ENCODE measurements around the gene WDR38. TPM values are rescaled to one million over a fixed set of nuclear protein-coding genes. Genes with fewer than 3 reads are reported as not detected.

WDR38 gene
- total RNA-seq, 1 experiment from 2014 or later: not detected

DNA sequence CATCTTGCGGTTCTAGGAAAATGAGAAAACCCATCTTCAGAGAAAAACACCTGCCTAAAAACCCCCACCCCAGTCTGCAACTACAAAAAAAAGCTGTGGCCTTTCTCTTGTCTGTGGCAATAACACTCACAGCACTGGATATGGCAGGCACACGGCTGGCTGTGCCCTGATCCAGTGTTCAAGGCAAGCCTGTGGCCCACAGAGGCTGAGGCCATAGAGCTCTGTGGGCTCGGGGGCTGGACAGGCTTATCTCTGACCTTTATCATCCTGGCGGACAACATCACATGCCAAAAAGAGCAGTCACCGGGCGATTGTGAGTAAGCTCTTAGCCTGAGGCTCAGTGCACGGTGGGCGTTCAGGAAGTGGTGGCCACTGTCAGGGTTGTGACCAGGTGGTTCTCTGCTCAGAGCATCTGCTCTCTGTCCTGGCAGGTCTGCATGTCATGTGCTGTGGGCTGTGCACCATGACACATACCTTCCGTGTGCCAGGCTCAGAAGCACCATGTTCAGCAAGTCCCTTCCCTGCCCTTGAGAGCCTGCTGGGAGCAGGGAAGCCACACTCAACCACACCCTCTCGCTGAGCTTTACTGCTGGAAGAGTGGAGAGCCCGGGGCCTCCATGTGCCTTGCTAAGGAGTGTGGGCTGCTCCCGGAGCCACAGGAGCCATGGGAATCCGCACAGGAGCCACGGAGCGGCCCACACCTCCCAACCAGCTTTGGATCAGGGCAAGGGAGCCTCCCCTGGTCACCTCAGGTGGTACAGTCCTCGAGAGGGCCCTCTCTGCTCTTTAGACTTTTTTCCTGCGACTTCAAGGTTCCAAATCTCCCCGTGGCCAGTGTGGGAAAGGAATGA, 34.6 kb upstream of the WDR38 start:
- peak; percentile 78 for DNase-seq (ENCODE audit: unreplicated experiment)
- H3K4me3 Mint-ChIP-seq (ENCODE audit: unreplicated experiment): peak overlapping the region; percentile 15
- intact Hi-C loops (cut with micrococcal nuclease): loop anchor here (1.0 kb wide), 1 partner anchor 17 kb away; no protein-coding TSS in a partner anchor
- POLR2A ChIA-PET: interaction anchor here (0.6 to 5.8 kb wide), 29 partner anchors 8 to 589 kb away, joined by 3 to 83 read pairs (median 6); partner anchors contain the start of genes ARPC5L, HSPA5, NR6A1 and OLFML2A
- no peaks in the 10 kb centered on the region for H3K27me3 Mint-ChIP-seq (ENCODE audit: insufficient read depth, unreplicated experiment)
- H3K4me1 Mint-ChIP-seq (ENCODE audit: insufficient read depth, unreplicated experiment): peaks cover 19% of the 10 kb centered on the region
- peak overlapping the region; percentile 89 for H3K27ac Mint-ChIP-seq (ENCODE audit: low read depth, unreplicated experiment)
- CTCF ChIA-PET: interaction anchor here (0.5 to 6.0 kb wide), 13 partner anchors 10 to 1653 kb away, joined by 3 to 65 read pairs (median 5); partner anchors contain the start of genes NR6A1, OLFML2A and WDR38
- H3K9me3 Mint-ChIP-seq (ENCODE audit: unreplicated experiment): no peaks in the 10 kb centered on the region
- no peaks in the 10 kb centered on the region for H3K36me3 Mint-ChIP-seq (ENCODE audit: insufficient read depth, unreplicated experiment)
- no TSS peak for BruUV-seq (replicated peaks)
- TF ChIP-seq, protein P1, sequence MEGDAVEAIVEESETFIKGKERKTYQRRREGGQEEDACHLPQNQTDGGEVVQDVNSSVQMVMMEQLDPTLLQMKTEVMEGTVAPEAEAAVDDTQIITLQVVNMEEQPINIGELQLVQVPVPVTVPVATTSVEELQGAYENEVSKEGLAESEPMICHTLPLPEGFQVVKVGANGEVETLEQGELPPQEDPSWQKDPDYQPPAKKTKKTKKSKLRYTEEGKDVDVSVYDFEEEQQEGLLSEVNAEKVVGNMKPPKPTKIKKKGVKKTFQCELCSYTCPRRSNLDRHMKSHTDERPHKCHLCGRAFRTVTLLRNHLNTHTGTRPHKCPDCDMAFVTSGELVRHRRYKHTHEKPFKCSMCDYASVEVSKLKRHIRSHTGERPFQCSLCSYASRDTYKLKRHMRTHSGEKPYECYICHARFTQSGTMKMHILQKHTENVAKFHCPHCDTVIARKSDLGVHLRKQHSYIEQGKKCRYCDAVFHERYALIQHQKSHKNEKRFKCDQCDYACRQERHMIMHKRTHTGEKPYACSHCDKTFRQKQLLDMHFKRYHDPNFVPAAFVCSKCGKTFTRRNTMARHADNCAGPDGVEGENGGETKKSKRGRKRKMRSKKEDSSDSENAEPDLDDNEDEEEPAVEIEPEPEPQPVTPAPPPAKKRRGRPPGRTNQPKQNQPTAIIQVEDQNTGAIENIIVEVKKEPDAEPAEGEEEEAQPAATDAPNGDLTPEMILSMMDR (IDR thresholded peaks at IDR 0.05; ENCODE audit: unreplicated experiment): no peak

GRCh38 chr9:124820698-124821623, 32.3 kb upstream of the WDR38 start:
- Mint-ChIP-seq H3K27me3 (ENCODE audit: insufficient read depth, unreplicated experiment) (no peaks in the 10 kb centered on the region), H3K4me1 (ENCODE audit: insufficient read depth, unreplicated experiment) (peaks cover 10% of the 10 kb centered on the region), H3K9me3 (ENCODE audit: unreplicated experiment) (no peaks in the 10 kb centered on the region), H3K36me3 (ENCODE audit: insufficient read depth, unreplicated experiment) (no peaks in the 10 kb centered on the region), H3K4me3 (ENCODE audit: unreplicated experiment) (no peak overlapping the region), H3K27ac (ENCODE audit: low read depth, unreplicated experiment) (no peak overlapping the region)
- intact Hi-C loops (cut with micrococcal nuclease): no loop called here
- no TSS peak for BruUV-seq (replicated peaks)
- TF ChIP-seq, protein P1 (IDR thresholded peaks at IDR 0.05; ENCODE audit: unreplicated experiment): no peak
- CTCF ChIA-PET: interaction anchor here (0.6 to 6.0 kb wide), 7 partner anchors 20 to 47 kb away, joined by 3 to 65 read pairs (median 4); partner anchors contain the start of genes NR6A1, OLFML2A and WDR38
- POLR2A ChIA-PET: interaction anchor here (0.6 to 5.8 kb wide), 3 partner anchors 13 to 380 kb away, joined by 3 to 83 read pairs (median 3); partner anchors contain the start of genes ARPC5L and RPL35
- no peak for DNase-seq (ENCODE audit: unreplicated experiment)

GRCh38 chr9:124828489-124829333, 24.5 kb upstream of the WDR38 start:
- H3K27ac Mint-ChIP-seq (ENCODE audit: low read depth, unreplicated experiment): peak overlapping the region; percentile 18
- H3K4me3 Mint-ChIP-seq (ENCODE audit: unreplicated experiment): no peak overlapping the region
- DNase-seq (ENCODE audit: unreplicated experiment): no peak
- POLR2A ChIA-PET: interaction anchor here (1.5 to 2.3 kb wide), 3 partner anchors 10 to 16 kb away, joined by 3 to 17 read pairs (median 7); no protein-coding TSS in a partner anchor
- CTCF ChIA-PET: interaction anchor here (0.7 to 15.9 kb wide), 5 partner anchors 10 to 1657 kb away, joined by 3 to 159 read pairs (median 4); partner anchors contain the start of genes NR6A1, OLFML2A and WDR38
- H3K9me3 Mint-ChIP-seq (ENCODE audit: unreplicated experiment): peaks cover 5% of the 10 kb centered on the region
- no peaks in the 10 kb centered on the region for H3K36me3 Mint-ChIP-seq (ENCODE audit: insufficient read depth, unreplicated experiment)
- intact Hi-C loops (cut with micrococcal nuclease): no loop called here
- peaks cover 8% of the 10 kb centered on the region for H3K4me1 Mint-ChIP-seq (ENCODE audit: insufficient read depth, unreplicated experiment)
- TF ChIP-seq, protein P1 (IDR thresholded peaks at IDR 0.05; ENCODE audit: unreplicated experiment): no peak
- no TSS peak for BruUV-seq (replicated peaks)
- H3K27me3 Mint-ChIP-seq (ENCODE audit: insufficient read depth, unreplicated experiment): no peaks in the 10 kb centered on the region

All from MCF 10A (cell line).